A549 (cell line): ENCODE results near the gene ADD1.

ENCODE experiments used
- CEBPB ChIP-seq, 2 experiments: fragments of >200 bp in 1 of 2; sonication (Bioruptor Twin) in 1 of 2; formaldehyde crosslinking in 1 of 2; IDR thresholded peaks; 2 replicates each; pipeline ENCODE4 v1.6.1; 2012 to 2016
- CHD2 ChIP-seq: fragments of 150-350 bp; IDR thresholded peaks from 2 replicates; pipeline ENCODE4 v1.6.1; 2014; ENCODE audit warnings: low read length; ENCODE audit not compliant: partially characterized antibody
- CHD4 ChIP-seq: fragments of 200-600 bp; sonication (generic); IDR thresholded peaks from 2 replicates; pipeline ENCODE4 v1.6.1; 2016; ENCODE audit warnings: antibody characterized with exemption, mild to moderate bottlenecking, borderline replicate concordance
- FOSL2 ChIP-seq, 2 experiments: fragments of 450-650 bp in 1 of 2; fragments of >200 bp in 1 of 2; sonication (Bioruptor Twin) in 1 of 2; formaldehyde crosslinking; IDR thresholded peaks; 2 replicates each; pipeline versions ENCODE4 v1.5.0 to v1.6.1; 2016 to 2020; ENCODE audit warnings: mild to moderate bottlenecking in 1 of 2, moderate library complexity in 1 of 2
- NR3C1 ChIP-seq: fragments of >200 bp; sonication (Bioruptor Twin); formaldehyde crosslinking; IDR thresholded peaks from 3 replicates; pipeline ENCODE4 v1.6.1; 2017
- POLR2A ChIP-seq: IDR thresholded peaks from 2 replicates; pipeline ENCODE4 v1.6.1; 2012; ENCODE audit warnings: mild to moderate bottlenecking, low read length
- RAD21 ChIP-seq, 2 experiments: fragments of >200 bp in 1 of 2; sonication (Bioruptor Twin) in 1 of 2; formaldehyde crosslinking in 1 of 2; IDR thresholded peaks in 1 of 2; conservative IDR thresholded peaks in 1 of 2; 2 replicates in 1 of 2; 3 replicates in 1 of 2; pipeline ENCODE4 v1.6.1; 2012 to 2018; ENCODE audit warnings: inconsistent platforms in 1 of 2
- RARB ChIP-seq: fragments of 250-450 bp; sonication (Bioruptor Pico); IDR thresholded peaks from 2 replicates; pipeline ENCODE4 v1.8.0; 2021; ENCODE audit warnings: mild to moderate bottlenecking, moderate library complexity
- TF ChIP-seq, protein P1 (sequence below): fragments of 200-600 bp; sonication (generic); IDR thresholded peaks from 2 replicates; pipeline ENCODE4 v1.6.1; 2016; ENCODE audit warnings: antibody characterized with exemption, mild to moderate bottlenecking, moderate library complexity
- TF ChIP-seq, protein P2 (sequence below): fragments of >200 bp; sonication (Bioruptor Twin); formaldehyde crosslinking; IDR thresholded peaks from 3 replicates; pipeline ENCODE4 v1.5.1; 2016
- TF ChIP-seq, protein P3 (sequence below): fragments of >200 bp; sonication (Bioruptor Twin); formaldehyde crosslinking; IDR thresholded peaks from 3 replicates; pipeline ENCODE4 v1.6.1; 2016
- TF ChIP-seq, protein P4 (sequence below): fragments of 450-650 bp; IDR thresholded peaks from 2 replicates; pipeline ENCODE4 v1.6.1; 2014; ENCODE audit warnings: antibody characterized with exemption

DNA sequence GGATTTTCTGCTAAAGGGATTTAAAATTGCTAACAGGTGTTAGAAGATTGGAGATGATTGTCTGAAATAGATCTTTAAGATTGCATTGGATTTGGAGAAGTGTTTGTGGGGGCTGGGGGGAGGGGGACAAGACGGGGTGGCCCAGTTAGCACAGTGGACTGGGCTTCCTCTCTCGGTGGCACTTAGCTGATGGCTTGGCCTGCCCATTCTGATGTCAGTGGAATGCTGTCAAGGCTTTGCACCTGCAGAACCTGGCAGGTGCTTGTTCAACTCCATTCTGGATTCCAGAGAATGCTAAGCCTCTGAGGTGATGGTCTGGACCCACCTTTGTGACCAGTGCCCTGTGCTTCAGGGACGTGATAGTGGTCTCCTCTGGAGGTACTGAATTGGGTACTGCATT, 43.7 kb downstream of the ADD1 start:
- TF ChIP-seq, protein P1, sequence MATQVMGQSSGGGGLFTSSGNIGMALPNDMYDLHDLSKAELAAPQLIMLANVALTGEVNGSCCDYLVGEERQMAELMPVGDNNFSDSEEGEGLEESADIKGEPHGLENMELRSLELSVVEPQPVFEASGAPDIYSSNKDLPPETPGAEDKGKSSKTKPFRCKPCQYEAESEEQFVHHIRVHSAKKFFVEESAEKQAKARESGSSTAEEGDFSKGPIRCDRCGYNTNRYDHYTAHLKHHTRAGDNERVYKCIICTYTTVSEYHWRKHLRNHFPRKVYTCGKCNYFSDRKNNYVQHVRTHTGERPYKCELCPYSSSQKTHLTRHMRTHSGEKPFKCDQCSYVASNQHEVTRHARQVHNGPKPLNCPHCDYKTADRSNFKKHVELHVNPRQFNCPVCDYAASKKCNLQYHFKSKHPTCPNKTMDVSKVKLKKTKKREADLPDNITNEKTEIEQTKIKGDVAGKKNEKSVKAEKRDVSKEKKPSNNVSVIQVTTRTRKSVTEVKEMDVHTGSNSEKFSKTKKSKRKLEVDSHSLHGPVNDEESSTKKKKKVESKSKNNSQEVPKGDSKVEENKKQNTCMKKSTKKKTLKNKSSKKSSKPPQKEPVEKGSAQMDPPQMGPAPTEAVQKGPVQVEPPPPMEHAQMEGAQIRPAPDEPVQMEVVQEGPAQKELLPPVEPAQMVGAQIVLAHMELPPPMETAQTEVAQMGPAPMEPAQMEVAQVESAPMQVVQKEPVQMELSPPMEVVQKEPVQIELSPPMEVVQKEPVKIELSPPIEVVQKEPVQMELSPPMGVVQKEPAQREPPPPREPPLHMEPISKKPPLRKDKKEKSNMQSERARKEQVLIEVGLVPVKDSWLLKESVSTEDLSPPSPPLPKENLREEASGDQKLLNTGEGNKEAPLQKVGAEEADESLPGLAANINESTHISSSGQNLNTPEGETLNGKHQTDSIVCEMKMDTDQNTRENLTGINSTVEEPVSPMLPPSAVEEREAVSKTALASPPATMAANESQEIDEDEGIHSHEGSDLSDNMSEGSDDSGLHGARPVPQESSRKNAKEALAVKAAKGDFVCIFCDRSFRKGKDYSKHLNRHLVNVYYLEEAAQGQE = no peak
- TF ChIP-seq POLR2A = no peak
- TF ChIP-seq, protein P2, sequence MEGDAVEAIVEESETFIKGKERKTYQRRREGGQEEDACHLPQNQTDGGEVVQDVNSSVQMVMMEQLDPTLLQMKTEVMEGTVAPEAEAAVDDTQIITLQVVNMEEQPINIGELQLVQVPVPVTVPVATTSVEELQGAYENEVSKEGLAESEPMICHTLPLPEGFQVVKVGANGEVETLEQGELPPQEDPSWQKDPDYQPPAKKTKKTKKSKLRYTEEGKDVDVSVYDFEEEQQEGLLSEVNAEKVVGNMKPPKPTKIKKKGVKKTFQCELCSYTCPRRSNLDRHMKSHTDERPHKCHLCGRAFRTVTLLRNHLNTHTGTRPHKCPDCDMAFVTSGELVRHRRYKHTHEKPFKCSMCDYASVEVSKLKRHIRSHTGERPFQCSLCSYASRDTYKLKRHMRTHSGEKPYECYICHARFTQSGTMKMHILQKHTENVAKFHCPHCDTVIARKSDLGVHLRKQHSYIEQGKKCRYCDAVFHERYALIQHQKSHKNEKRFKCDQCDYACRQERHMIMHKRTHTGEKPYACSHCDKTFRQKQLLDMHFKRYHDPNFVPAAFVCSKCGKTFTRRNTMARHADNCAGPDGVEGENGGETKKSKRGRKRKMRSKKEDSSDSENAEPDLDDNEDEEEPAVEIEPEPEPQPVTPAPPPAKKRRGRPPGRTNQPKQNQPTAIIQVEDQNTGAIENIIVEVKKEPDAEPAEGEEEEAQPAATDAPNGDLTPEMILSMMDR = no peak
- TF ChIP-seq CHD4 = no peak
- TF ChIP-seq RAD21 (conservative IDR thresholded peaks at IDR 0.05 in 1 of 2, IDR thresholded peaks at IDR 0.05 in 1 of 2) = no peak
- TF ChIP-seq NR3C1 = no peak
- TF ChIP-seq RARB = no peak
- TF ChIP-seq, protein P3, sequence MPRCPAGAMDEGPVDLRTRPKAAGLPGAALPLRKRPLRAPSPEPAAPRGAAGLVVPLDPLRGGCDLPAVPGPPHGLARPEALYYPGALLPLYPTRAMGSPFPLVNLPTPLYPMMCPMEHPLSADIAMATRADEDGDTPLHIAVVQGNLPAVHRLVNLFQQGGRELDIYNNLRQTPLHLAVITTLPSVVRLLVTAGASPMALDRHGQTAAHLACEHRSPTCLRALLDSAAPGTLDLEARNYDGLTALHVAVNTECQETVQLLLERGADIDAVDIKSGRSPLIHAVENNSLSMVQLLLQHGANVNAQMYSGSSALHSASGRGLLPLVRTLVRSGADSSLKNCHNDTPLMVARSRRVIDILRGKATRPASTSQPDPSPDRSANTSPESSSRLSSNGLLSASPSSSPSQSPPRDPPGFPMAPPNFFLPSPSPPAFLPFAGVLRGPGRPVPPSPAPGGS = no peak
- no peak for TF ChIP-seq FOSL2 (IDR thresholded peaks at IDR 0.05)
- TF ChIP-seq FOSL2 (CRISPR knock-in tag; IDR thresholded peaks at IDR 0.05) = no peak
- no peak for TF ChIP-seq CEBPB (IDR thresholded peaks at IDR 0.05)
- TF ChIP-seq CHD2 = no peak
- TF ChIP-seq, protein P4, sequence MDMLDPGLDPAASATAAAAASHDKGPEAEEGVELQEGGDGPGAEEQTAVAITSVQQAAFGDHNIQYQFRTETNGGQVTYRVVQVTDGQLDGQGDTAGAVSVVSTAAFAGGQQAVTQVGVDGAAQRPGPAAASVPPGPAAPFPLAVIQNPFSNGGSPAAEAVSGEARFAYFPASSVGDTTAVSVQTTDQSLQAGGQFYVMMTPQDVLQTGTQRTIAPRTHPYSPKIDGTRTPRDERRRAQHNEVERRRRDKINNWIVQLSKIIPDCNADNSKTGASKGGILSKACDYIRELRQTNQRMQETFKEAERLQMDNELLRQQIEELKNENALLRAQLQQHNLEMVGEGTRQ = no peak
